H1 (cell line): ENCODE results near the gene PSMD7. TPM values are rescaled to one million over a fixed set of nuclear protein-coding genes. Genes with fewer than 3 reads are reported as not detected.

Experiments used
- CTCF ChIA-PET: fragments of 300-600 bp; sonication (Branson Sonifier 250); formaldehyde crosslinking; loops from one replicate; lab custom pipeline; 2021; ENCODE audit not compliant: partially characterized antibody; lab: Charles Lee
- POLR2A ChIA-PET: fragments of 300-600 bp; sonication (Branson Sonifier 250); formaldehyde crosslinking; loops from one replicate; lab custom pipeline; 2021; ENCODE audit warnings: inconsistent platforms; ENCODE audit not compliant: partially characterized antibody; lab: Charles Lee
- DNase-seq, 2 experiments: peaks; one replicate each; pipeline versions ENCODE4 v3.0.0 to v3.0.0-alpha.2; 2010 to 2022; ENCODE audit warnings: low spot score in 2 of 2, low read depth in 1 of 2, mixed read lengths in 1 of 2
- FAIRE-seq: peaks from 2 replicates; lab custom pipeline; 2011; peaks lifted over from hg19 to GRCh38; lab: Jason Lieb, UNC
- H2AFZ ChIP-seq: 2 replicates; pipeline ENCODE4 v1.8.1; 2012; ENCODE audit warnings: low read length, inconsistent platforms
- H2AK5ac ChIP-seq: 2 replicates; pipeline ENCODE4 v1.6.1; 2013; ENCODE audit warnings: low read depth, low read length
- H2BK120ac ChIP-seq: replicated peaks from 2 replicates; pipeline ENCODE3; 2013; ENCODE audit warnings: low read depth, low read length, inconsistent platforms
- H2BK12ac ChIP-seq: 2 replicates; pipeline ENCODE4 v1.6.1; 2013; ENCODE audit warnings: low read depth, low read length
- H2BK15ac ChIP-seq: 2 replicates; pipeline ENCODE4 v1.6.1; 2013; ENCODE audit warnings: low read length
- H2BK20ac ChIP-seq: 2 replicates; pipeline ENCODE4 v1.6.1; 2013; ENCODE audit warnings: low read length
- H2BK5ac ChIP-seq: 2 replicates; pipeline ENCODE4 v1.6.1; 2013; ENCODE audit warnings: low read depth, low read length
- H3K14ac ChIP-seq: 2 replicates; pipeline ENCODE4 v1.6.1; 2013; ENCODE audit warnings: inconsistent platforms; ENCODE audit not compliant: insufficient read length
- H3K18ac ChIP-seq: 2 replicates; pipeline ENCODE4 v1.6.1; 2013; ENCODE audit warnings: low read length; ENCODE audit errors: extremely low read depth
- H3K23ac ChIP-seq: 2 replicates; pipeline ENCODE4 v1.6.1; 2013; ENCODE audit warnings: inconsistent platforms; ENCODE audit not compliant: insufficient read length
- H3K23me2 ChIP-seq: 2 replicates; pipeline ENCODE4 v1.6.1; 2013; ENCODE audit warnings: low read depth, low read length
- H3K27ac ChIP-seq: 2 replicates; pipeline ENCODE4 v1.6.1; 2011; ENCODE audit warnings: low read depth, low read length, inconsistent platforms
- H3K27me3 ChIP-seq, 4 experiments: replicated peaks in 1 of 4; 1 replicate in 1 of 4; 2 replicates in 3 of 4; pipeline versions ENCODE4 v1.6.1 to v1.8.1; 2011 to 2013; ENCODE audit warnings: low read length in 3 of 4, mild to moderate bottlenecking in 3 of 4, inconsistent platforms in 2 of 4, mixed read lengths in 2 of 4, moderate library complexity in 1 of 4; ENCODE audit not compliant: control insufficient read depth in 3 of 4, insufficient read depth in 3 of 4; ENCODE audit errors: extremely low read depth in 1 of 4
- H3K36me3 ChIP-seq, 4 experiments: 2 replicates each; pipeline versions ENCODE4 v1.6.1 to v1.8.1; 2011 to 2013; ENCODE audit warnings: mild to moderate bottlenecking in 4 of 4, low read length in 3 of 4, moderate library complexity in 2 of 4, control low read depth in 1 of 4, inconsistent platforms in 1 of 4; ENCODE audit not compliant: insufficient read depth in 4 of 4, control insufficient read depth in 2 of 4
- H3K4ac ChIP-seq: replicated peaks from 2 replicates; pipeline ENCODE3; 2013; ENCODE audit warnings: low read length, low read depth, mixed read lengths, inconsistent platforms; ENCODE audit not compliant: insufficient read length
- H3K4me1 ChIP-seq, 4 experiments: replicated peaks in 1 of 4; 1 replicate in 1 of 4; 2 replicates in 3 of 4; pipeline versions ENCODE4 v1.6.1 to v1.8.1; 2011 to 2013; ENCODE audit warnings: low read length in 3 of 4, inconsistent platforms in 2 of 4, mixed read lengths in 1 of 4; ENCODE audit not compliant: insufficient read depth in 4 of 4, control insufficient read depth in 3 of 4
- H3K4me2 ChIP-seq, 2 experiments: 2 replicates each; pipeline versions ENCODE4 v1.6.1 to v1.8.1; 2011 to 2013; ENCODE audit warnings: low read depth in 2 of 2, low read length in 2 of 2, control low read depth in 1 of 2, inconsistent platforms in 1 of 2, mild to moderate bottlenecking in 1 of 2; ENCODE audit not compliant: insufficient read depth in 1 of 2
- H3K4me3 ChIP-seq, 4 experiments: fragments of 200-600, 300-600 bp in 1 of 4; sonication (generic), shearing (Covaris generic), sonication (Bioruptor Twin) in 1 of 4; 2 replicates each; pipeline versions ENCODE4 v1.5.1 to v1.8.1; 2011 to 2016; ENCODE audit warnings: low read length in 4 of 4, low read depth in 3 of 4, control low read depth in 2 of 4, inconsistent platforms in 2 of 4, mild to moderate bottlenecking in 2 of 4, mixed read lengths in 1 of 4, moderate library complexity in 1 of 4; ENCODE audit not compliant: insufficient read depth in 2 of 4; ENCODE audit errors: extremely low read depth in 1 of 4
- H3K56ac ChIP-seq: replicated peaks from 2 replicates; pipeline ENCODE3; 2013; ENCODE audit warnings: low read depth, mild to moderate bottlenecking, mixed read lengths, low read length, inconsistent platforms; ENCODE audit not compliant: insufficient read length
- H3K79me1 ChIP-seq: 2 replicates; pipeline ENCODE4 v1.6.1; 2013; ENCODE audit warnings: low read depth, low read length, control low read depth
- H3K79me2 ChIP-seq, 2 experiments: 2 replicates each; pipeline versions ENCODE4 v1.6.1 to v1.8.1; 2012 to 2013; ENCODE audit warnings: low read length in 2 of 2, mild to moderate bottlenecking in 2 of 2, inconsistent platforms in 1 of 2; ENCODE audit not compliant: insufficient read depth in 2 of 2, control insufficient read depth in 1 of 2
- H3K9ac ChIP-seq, 4 experiments: replicated peaks in 1 of 4; 1 replicate in 1 of 4; 2 replicates in 3 of 4; pipeline versions ENCODE4 v1.6.1 to v1.8.1; 2011 to 2013; ENCODE audit warnings: low read depth in 3 of 4, low read length in 3 of 4, control low read depth in 2 of 4, mild to moderate bottlenecking in 2 of 4, moderate library complexity in 2 of 4, inconsistent platforms in 1 of 4; ENCODE audit errors: extremely low read depth in 1 of 4
- H3K9me3 ChIP-seq, 2 experiments: 2 replicates each; pipeline versions ENCODE4 v1.6.1 to v1.8.1; 2012 to 2013; ENCODE audit warnings: mild to moderate bottlenecking in 2 of 2, moderate library complexity in 2 of 2, control low read depth in 1 of 2, inconsistent platforms in 1 of 2, low read depth in 1 of 2, low read length in 1 of 2, mixed read lengths in 1 of 2; ENCODE audit not compliant: insufficient read depth in 2 of 2
- H4K20me1 ChIP-seq, 2 experiments: replicated peaks in 1 of 2; 2 replicates each; pipeline versions ENCODE3 to v1.8.1; 2011 to 2013; ENCODE audit warnings: inconsistent platforms in 2 of 2, low read length in 2 of 2, mild to moderate bottlenecking in 1 of 2; ENCODE audit not compliant: insufficient read depth in 2 of 2, control insufficient read depth in 1 of 2
- H4K5ac ChIP-seq: 2 replicates; pipeline ENCODE4 v1.6.1; 2013; ENCODE audit warnings: low read length, low read depth, mixed read lengths, inconsistent platforms; ENCODE audit not compliant: insufficient read length
- H4K8ac ChIP-seq: 2 replicates; pipeline ENCODE4 v1.8.0; 2013; ENCODE audit warnings: mild to moderate bottlenecking, moderate library complexity, low read length, inconsistent platforms; ENCODE audit not compliant: insufficient read depth; ENCODE audit errors: extremely low read depth
- H4K91ac ChIP-seq: replicated peaks from 2 replicates; pipeline ENCODE3; 2013; ENCODE audit warnings: low read length, mixed read lengths, inconsistent platforms; ENCODE audit not compliant: insufficient read length
- BRCA1 ChIP-seq: IDR thresholded peaks from 2 replicates; pipeline ENCODE4 v1.6.1; 2012; ENCODE audit warnings: low read depth, low read length, improper control_type of control experiment
- CEBPB ChIP-seq: IDR thresholded peaks from 2 replicates; pipeline ENCODE4 v1.6.1; 2012; ENCODE audit warnings: low read depth, low read length
- WGBS, 2 experiments: shearing (Covaris generic) in 1 of 2; methylation state at CpG; one replicate each; pipeline versions ENCODE4 v1.1.6 to v1.1.7; 2013 to 2015; ENCODE audit warnings: low lambda C conversion rate in 2 of 2, mixed read lengths in 2 of 2, inconsistent platforms in 1 of 2, low coverage in 1 of 2, missing lambda C conversion rate in 1 of 2; ENCODE audit not compliant: insufficient replicate concordance in 2 of 2, insufficient coverage in 1 of 2, insufficient read length in 1 of 2; ENCODE audit errors: extremely low coverage in 1 of 2, missing lambda C conversion rate in 1 of 2; 5-methylcytosine and 5-hydroxymethylcytosine counted together
- polyA plus RNA-seq, 7 experiments: library from polyadenylated mRNA; depleted of rRNA in 3 of 7; stranded (reverse) in 5 of 7; unstranded in 2 of 7; fragments of >200 nt in 5 of 7; fragments of 200-250 nt in 2 of 7; gene quantifications; 1 replicate in 5 of 7; 2 replicates in 1 of 7; 4 replicates in 1 of 7; pipeline versions ENCODE4 v1.2.1 to v1.2.3, GENCODE V29; 2011 to 2013; ENCODE audit warnings: missing spikeins in 2 of 7, mixed read lengths in 2 of 7
- total RNA-seq: library from RNA; stranded (reverse); fragmentation: NEBNext Ultra II Directional; extraction: Animal tissue kit (Norgen Biotek cat#: 25700); gene quantifications from 2 replicates; pipeline ENCODE4 v1.2.1, GENCODE V29; 2021

Gene PSMD7
- total and polyA plus RNA-seq, 2 of the 8 experiments (the other 6 are each of a cell fraction or from before 2014, with no cell fraction given), result 91.1 to 148 TPM

DNA sequence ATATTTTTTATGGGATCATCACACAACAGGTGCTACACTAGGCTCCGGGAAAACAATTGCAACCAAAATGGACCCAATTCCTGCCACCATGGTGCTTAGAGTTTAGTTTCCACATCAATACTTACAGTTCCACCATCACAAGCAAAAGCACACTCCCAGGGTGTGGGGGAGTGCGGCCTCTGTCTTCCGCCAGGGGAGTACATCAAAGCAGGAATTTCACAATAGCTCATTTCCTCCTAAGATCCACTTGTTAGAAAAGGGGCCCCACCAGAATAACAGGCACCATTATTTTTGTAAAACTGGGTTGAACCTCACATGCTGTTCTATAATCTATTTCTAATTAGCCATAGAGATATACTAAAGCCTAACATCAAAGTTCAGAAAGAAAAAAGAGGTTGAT lies 44.3 kb upstream of the PSMD7 start:
- POLR2A ChIA-PET, result no interaction called here
- H3K79me2 ChIP-seq, result no peaks in the 10 kb centered on the region
- no peaks in the 10 kb centered on the region for H3K36me3 ChIP-seq
- H2AK5ac ChIP-seq, result no peak overlapping the region
- H3K56ac ChIP-seq, result no peak overlapping the region
- H2BK20ac ChIP-seq, result no peak overlapping the region
- H3K23ac ChIP-seq, result no peak overlapping the region
- H3K9ac ChIP-seq, result no peak overlapping the region
- H3K23me2 ChIP-seq, result no peaks in the 10 kb centered on the region
- no peaks in the 10 kb centered on the region for H4K20me1 ChIP-seq
- H3K4ac ChIP-seq, result no peak overlapping the region
- peak; percentile 45; the same call in 1 of the 2 replicates for TF ChIP-seq CEBPB
- no peak for TF ChIP-seq BRCA1
- no peak overlapping the region for H2BK15ac ChIP-seq
- H3K27ac ChIP-seq, result no peak overlapping the region
- no peak overlapping the region for H4K5ac ChIP-seq
- CTCF ChIA-PET, result interaction anchor here (0.8 to 1.1 kb wide), 3 partner anchors 30 to 584 kb away, joined by 3 to 4 read pairs (median 3); no protein-coding TSS in a partner anchor
- DNase-seq (peak in 1 of 2 experiments; percentile 26), FAIRE-seq (no peak)
- no peak overlapping the region for H3K4me2 ChIP-seq
- H2BK12ac ChIP-seq, result no peak overlapping the region
- no peaks in the 10 kb centered on the region for H3K9me3 ChIP-seq
- H3K79me1 ChIP-seq, result no peaks in the 10 kb centered on the region
- 84% methylated on average over 3 of the region's 3 CpGs; no CpG with 5 or more reads in 1 of the 2 experiments for WGBS, 2 experiments
- no peak overlapping the region for H2BK5ac ChIP-seq
- H4K91ac ChIP-seq, result no peak overlapping the region
- no peak overlapping the region for H2BK120ac ChIP-seq
- peaks cover 0 to 8% (median 0%) of the 10 kb centered on the region in 4 experiments; a peak in 2 of 7 replicates for H3K4me1 ChIP-seq
- peaks cover 0 to 1% (median 0%) of the 10 kb centered on the region in 4 experiments; a peak in 1 of 7 replicates for H3K27me3 ChIP-seq
- no peak overlapping the region for H4K8ac ChIP-seq
- no peak overlapping the region for H3K14ac ChIP-seq
- H3K4me3 ChIP-seq, result no peak overlapping the region
- no peak overlapping the region for H2AFZ ChIP-seq
- H3K18ac ChIP-seq, result no peak overlapping the region
